ENCODE data around the gene HLA-DRB5.
"Not testable (repeated sequence)": the region's sequence is repeated elsewhere in the genome, so short reads cannot be mapped to it uniquely, and the experiment has no call there.

The HLA-DRB5 gene

GRCh38 chr6:32529697-32530430 is at the start of gene HLA-DRB5:
HLA-DRB5 (minus strand) TSS chr6:32530287; CDS start chr6:32530224, 63 bp downstream.
- H3K4me3 ChIP-seq (ENCODE audit: low read depth, low read length) = no peak within 1 kb of the TSS
- TF ChIP-seq CTCF (IDR thresholded peaks at IDR 0.05; ENCODE audit: low read depth, low read length) (no peak), MYC (IDR thresholded peaks at IDR 0.05; ENCODE audit: low read depth, low read length) (no peak), MAX (IDR thresholded peaks at IDR 0.05; ENCODE audit: low read depth, low read length) (no peak), POLR2A (IDR thresholded peaks at IDR 0.05; ENCODE audit: extremely low read depth, insufficient read length) (no peak)
- peak; percentile 16 for DNase-seq (ENCODE audit: low read depth)

DNA sequence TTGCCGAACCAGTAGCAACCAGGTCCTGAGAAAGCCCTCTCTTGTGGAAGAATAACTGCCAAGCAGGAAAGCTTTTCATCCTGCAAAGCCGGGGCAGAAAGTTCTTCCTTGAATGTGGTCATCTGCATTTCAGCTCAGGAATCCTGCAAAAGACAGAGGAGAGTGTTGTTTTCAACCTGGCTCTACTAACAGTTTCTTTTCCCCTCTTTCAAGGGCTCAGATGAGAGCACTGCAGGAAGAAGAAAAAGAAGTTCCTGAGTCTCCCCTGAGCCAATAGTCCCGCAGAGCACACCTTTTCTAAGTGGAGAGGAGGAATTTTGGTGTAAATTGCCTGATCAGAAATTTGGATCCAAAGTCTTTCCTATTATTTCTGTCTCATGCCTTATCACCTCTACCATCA is 48.9 kb upstream of the HLA-DRB5 start:
- no peak for DNase-seq (ENCODE audit: low read depth)
- no peak for TF ChIP-seq CTCF (IDR thresholded peaks at IDR 0.05; ENCODE audit: low read depth, low read length)
- no peak for TF ChIP-seq MAX (IDR thresholded peaks at IDR 0.05; ENCODE audit: low read depth, low read length)
- TF ChIP-seq POLR2A (IDR thresholded peaks at IDR 0.05; ENCODE audit: extremely low read depth, insufficient read length) = no peak
- TF ChIP-seq MYC (IDR thresholded peaks at IDR 0.05; ENCODE audit: low read depth, low read length) = no peak
- no peak overlapping the region for H3K4me3 ChIP-seq (ENCODE audit: low read depth, low read length)

GRCh38 chr6:32577493-32577892 is 47.4 kb upstream of the HLA-DRB5 start:
- DNase-seq (ENCODE audit: low read depth); H3K4me3 ChIP-seq (ENCODE audit: low read depth, low read length): not testable (repeated sequence)

GRCh38 chr6:32576250-32576649 is 46.2 kb upstream of the HLA-DRB5 start:
- H3K4me3 ChIP-seq (ENCODE audit: low read depth, low read length) = no peak overlapping the region
- TF ChIP-seq MYC (IDR thresholded peaks at IDR 0.05; ENCODE audit: low read depth, low read length) (no peak), CTCF (IDR thresholded peaks at IDR 0.05; ENCODE audit: low read depth, low read length) (no peak), MAX (IDR thresholded peaks at IDR 0.05; ENCODE audit: low read depth, low read length) (no peak), POLR2A (IDR thresholded peaks at IDR 0.05; ENCODE audit: extremely low read depth, insufficient read length) (no peak)
- no peak for DNase-seq (ENCODE audit: low read depth)

GRCh38 chr6:32570363-32570905 is 40.3 kb upstream of the HLA-DRB5 start:
- H3K4me3 ChIP-seq (ENCODE audit: low read depth, low read length) = no peak overlapping the region
- no peak for TF ChIP-seq MYC (IDR thresholded peaks at IDR 0.05; ENCODE audit: low read depth, low read length)
- TF ChIP-seq POLR2A (IDR thresholded peaks at IDR 0.05; ENCODE audit: extremely low read depth, insufficient read length) = no peak
- no peak for TF ChIP-seq MAX (IDR thresholded peaks at IDR 0.05; ENCODE audit: low read depth, low read length)
- no peak for TF ChIP-seq CTCF (IDR thresholded peaks at IDR 0.05; ENCODE audit: low read depth, low read length)
- no peak for DNase-seq (ENCODE audit: low read depth)

DNA sequence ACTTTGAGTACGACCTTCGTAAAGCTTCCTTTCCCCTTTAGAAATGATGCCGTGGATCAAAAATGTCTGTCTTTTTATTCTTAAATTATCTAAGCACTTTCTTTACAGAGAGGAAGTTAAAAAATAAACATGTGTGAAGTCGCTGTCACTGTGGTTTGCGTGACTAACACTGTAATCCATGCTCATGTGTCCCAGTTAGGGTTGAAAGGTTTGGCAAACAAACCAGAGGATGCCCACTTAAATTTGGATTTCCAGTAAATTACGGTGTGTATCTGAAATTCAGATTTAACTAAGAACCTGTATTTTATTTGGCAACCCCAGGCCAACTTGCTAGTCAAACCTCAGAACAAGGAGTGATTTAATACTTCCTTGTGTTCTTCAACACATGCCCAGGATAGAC is 38.5 kb upstream of the HLA-DRB5 start:
- DNase-seq (ENCODE audit: low read depth) = no peak
- TF ChIP-seq MAX (IDR thresholded peaks at IDR 0.05; ENCODE audit: low read depth, low read length) (no peak), MYC (IDR thresholded peaks at IDR 0.05; ENCODE audit: low read depth, low read length) (no peak), CTCF (IDR thresholded peaks at IDR 0.05; ENCODE audit: low read depth, low read length) (no peak), POLR2A (IDR thresholded peaks at IDR 0.05; ENCODE audit: extremely low read depth, insufficient read length) (no peak)
- no peak overlapping the region for H3K4me3 ChIP-seq (ENCODE audit: low read depth, low read length)
